ENCODE measurements around the gene SHC2. TPM values are rescaled to one million over a fixed set of nuclear protein-coding genes. Genes with fewer than 3 reads are reported as not detected.

Gene SHC2
- total RNA-seq, 1 experiment from 2014 or later: 16.6 TPM

DNA sequence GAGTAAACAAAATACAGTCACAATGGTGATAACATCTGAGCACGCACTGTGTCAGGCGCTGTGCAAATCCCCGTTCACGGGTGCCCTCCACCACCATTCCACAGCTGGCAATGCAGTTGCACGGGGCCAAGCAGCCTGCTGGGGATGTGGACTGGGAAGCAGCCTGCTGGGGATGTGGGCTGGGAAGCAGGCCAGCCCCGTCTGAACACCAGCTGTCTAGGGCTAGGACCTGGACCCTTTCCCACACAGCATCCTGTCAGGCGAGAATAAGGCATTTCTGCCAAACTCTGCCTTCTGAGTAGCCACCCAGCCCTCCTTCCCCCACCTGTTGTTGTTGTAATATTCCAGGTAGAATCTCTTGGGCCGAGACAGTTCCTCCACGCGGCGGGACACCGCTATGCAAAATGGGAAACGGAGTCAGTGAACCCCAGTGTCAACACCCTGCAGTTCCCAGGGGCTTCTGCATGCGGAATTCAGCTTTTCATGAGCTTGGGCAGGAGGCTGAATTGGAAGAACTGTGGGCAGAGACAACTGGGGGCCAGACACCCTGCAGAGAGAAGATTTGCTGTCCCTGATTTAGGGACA is 88.4 kb downstream of the SHC2 start:
- Mint-ChIP-seq H3K4me1 (peaks cover 0 to 9% of the 10 kb centered on the region in 2 experiments; a peak in 1 of 4 replicates), H3K4me3 (no peak overlapping the region), H3K36me3 (ENCODE audit: insufficient read depth in 1 of 3, low read depth in 3 of 3) (peaks cover 0 to 4% (median 3%) of the 10 kb centered on the region in 3 experiments; a peak in 4 of 7 replicates), H3K27ac (no peak overlapping the region; a peak in 1 of 7 replicates), H3K27me3 (ENCODE audit: low read depth) (peaks cover 27% of the 10 kb centered on the region), H3K9me3 (peaks cover 3 to 4% of the 10 kb centered on the region in 2 experiments; a peak in 3 of 5 replicates)
- Histone ChIP-seq H4K91ac (ENCODE audit: insufficient read length, low read depth, low read length) (no peak overlapping the region), H2AFZ (ENCODE audit: low read length) (no peak overlapping the region), H4K20me1 (ENCODE audit: control insufficient read depth, insufficient read depth, insufficient read length) (no peaks in the 10 kb centered on the region), H3K23ac (ENCODE audit: insufficient read length, low read depth, low read length) (no peak overlapping the region), H2BK120ac (ENCODE audit: low read depth, low read length, poor library complexity, severe bottlenecking) (no peak overlapping the region), H2AK5ac (ENCODE audit: insufficient read length, low read length) (no peak overlapping the region), H3K4ac (ENCODE audit: low read depth, low read length) (no peak overlapping the region), H3K27ac (ENCODE audit: insufficient read length, low read depth, low read length) (no peak overlapping the region), H3K18ac (ENCODE audit: insufficient read length, low read depth, low read length) (no peak overlapping the region), H3K56ac (ENCODE audit: insufficient read length, low read depth, low read length) (no peak overlapping the region), H3K79me2 (ENCODE audit: insufficient read depth, low read length) (no peaks in the 10 kb centered on the region), H2BK5ac (ENCODE audit: insufficient read length, low read length) (no peak overlapping the region), H2BK12ac (ENCODE audit: insufficient read length, low read depth, low read length) (no peak overlapping the region), H4K8ac (replicated peaks; ENCODE audit: insufficient read length, low read depth, low read length) (no peak overlapping the region), H3T11ph (ENCODE audit: low read length) (no peak overlapping the region), H3K79me1 (ENCODE audit: insufficient read depth, low read depth, low read length, poor library complexity, severe bottlenecking) (no peaks in the 10 kb centered on the region), H3K4me1 (ENCODE audit: insufficient read depth, low read length) (no peaks in the 10 kb centered on the region), H3K14ac (ENCODE audit: insufficient read depth, low read length) (no peak overlapping the region), H3K23me2 (ENCODE audit: insufficient read length, low read depth, low read length, poor library complexity, severe bottlenecking) (no peaks in the 10 kb centered on the region), H3K4me2 (ENCODE audit: insufficient read depth, insufficient read length, low read length) (no peak overlapping the region), H3K27me3 (ENCODE audit: insufficient read depth, low read length) (no peaks in the 10 kb centered on the region), H3K9me3 (ENCODE audit: control insufficient read depth, low read depth, low read length) (no peaks in the 10 kb centered on the region), H2BK20ac (ENCODE audit: low read depth, low read length, poor library complexity, severe bottlenecking) (no peak overlapping the region), H3K9ac (ENCODE audit: extremely low read depth, insufficient read length, low read length) (no peak overlapping the region), H2BK15ac (ENCODE audit: low read depth, low read length) (no peak overlapping the region), H4K5ac (ENCODE audit: insufficient read length, low read depth, low read length) (no peak overlapping the region)
- DNase-seq: no peak
- no peak for TF ChIP-seq CTCF (conservative IDR thresholded peaks at IDR 0.05)
- WGBS (ENCODE audit: extremely low coverage, insufficient read length, low lambda C conversion rate): no CpG with 5 or more reads among the region's 14 CpGs
